SK-N-SH (cell line): ENCODE measurements around the gene THSD7A. TPM values are rescaled to one million over a fixed set of nuclear protein-coding genes. Genes with fewer than 3 reads are reported as not detected.

Source experiments
- CTCF ChIA-PET: fragments of 300-600, 350-600 bp; formaldehyde crosslinking; extraction: SDS; loops from one replicate; lab custom pipeline; 2021; lab: Yijun Ruan, JAX
- POLR2A ChIA-PET: fragments of 350-600 bp; sonication (Branson Sonifier 250); formaldehyde crosslinking; extraction: SDS; loops from one replicate; lab custom pipeline; 2020; ENCODE audit warnings: antibody characterized with exemption, inconsistent platforms; lab: Yijun Ruan, JAX
- DNase-seq: peaks from one replicate; pipeline ENCODE4 v3.0.0; 2012
- H2AFZ ChIP-seq: fragments of 200-600 bp; sonication (generic); 2 replicates; pipeline ENCODE4 v1.8.1; 2016; ENCODE audit warnings: antibody characterized with exemption, mild to moderate bottlenecking, low read depth
- H3F3A ChIP-seq: fragments of 200-600 bp; sonication (generic); replicated peaks from 2 replicates; pipeline ENCODE3; 2016; ENCODE audit warnings: antibody characterized with exemption, mild to moderate bottlenecking; ENCODE audit not compliant: insufficient read depth
- H3K27ac ChIP-seq, 2 experiments: fragments of 200-500 bp in 1 of 2; fragments of 200-600 bp in 1 of 2; sonication (Bioruptor generic) in 1 of 2; sonication (generic), shearing (Covaris generic) in 1 of 2; 2 replicates each; pipeline versions ENCODE4 v1.5.1 to v1.6.1; 2014 to 2016; ENCODE audit warnings: low read depth in 2 of 2, inconsistent platforms in 1 of 2, low read length in 1 of 2, mild to moderate bottlenecking in 1 of 2, mixed read lengths in 1 of 2
- H3K27me3 ChIP-seq: fragments of 200-600 bp; sonication (generic), shearing (Covaris generic); 2 replicates; pipeline ENCODE4 v1.6.1; 2016; ENCODE audit warnings: mixed run types; ENCODE audit not compliant: insufficient read depth
- H3K36me3 ChIP-seq, 2 experiments: fragments of 200-500 bp in 1 of 2; fragments of 200-600 bp in 1 of 2; sonication (Bioruptor generic) in 1 of 2; sonication (generic) in 1 of 2; replicated peaks in 1 of 2; 2 replicates each; pipeline versions ENCODE3 to v1.5.1; 2014 to 2016; ENCODE audit warnings: low read length in 1 of 2, mild to moderate bottlenecking in 1 of 2; ENCODE audit not compliant: insufficient read depth in 2 of 2, control insufficient read depth in 1 of 2
- H3K4me1 ChIP-seq, 2 experiments: fragments of 200-500 bp in 1 of 2; fragments of 200-600 bp in 1 of 2; sonication (Bioruptor generic) in 1 of 2; sonication (generic), shearing (Covaris generic) in 1 of 2; 2 replicates each; pipeline versions ENCODE4 v1.5.1 to v1.6.1; 2014 to 2016; ENCODE audit warnings: low read depth in 1 of 2, low read length in 1 of 2, mixed run types in 1 of 2; ENCODE audit not compliant: insufficient read depth in 2 of 2, control insufficient read depth in 1 of 2
- H3K4me2 ChIP-seq: fragments of 200-600 bp; sonication (generic), shearing (Covaris generic); 2 replicates; pipeline ENCODE4 v1.6.1; 2017; ENCODE audit warnings: mixed run types
- H3K4me3 ChIP-seq, 2 experiments: fragments of 200-500 bp in 1 of 2; fragments of 200-600 bp in 1 of 2; sonication (Bioruptor generic) in 1 of 2; sonication (generic), shearing (Covaris generic) in 1 of 2; 2 replicates each; pipeline versions ENCODE4 v1.5.1 to v1.8.1; 2014 to 2016; ENCODE audit warnings: low read depth in 2 of 2, inconsistent platforms in 1 of 2, low read length in 1 of 2, mild to moderate bottlenecking in 1 of 2, mixed read lengths in 1 of 2, moderate library complexity in 1 of 2
- H3K79me2 ChIP-seq: fragments of 200-600 bp; sonication (generic); 2 replicates; pipeline ENCODE4 v1.8.1; 2017; ENCODE audit warnings: mild to moderate bottlenecking; ENCODE audit not compliant: insufficient read depth
- H3K9ac ChIP-seq: fragments of 200-600 bp; sonication (generic); 2 replicates; pipeline ENCODE4 v1.6.1; 2017; ENCODE audit warnings: mixed run types
- H3K9me2 ChIP-seq: fragments of 200-600 bp; sonication (generic); 2 replicates; pipeline ENCODE4 v1.6.1; 2017; ENCODE audit warnings: mixed run types
- H3K9me3 ChIP-seq: fragments of 200-600 bp; sonication (generic); 2 replicates; pipeline ENCODE4 v1.6.1; 2017; ENCODE audit warnings: mixed run types, mild to moderate bottlenecking, moderate library complexity
- H4K20me1 ChIP-seq: fragments of 200-600 bp; sonication (generic); 2 replicates; pipeline ENCODE4 v1.6.1; 2017; ENCODE audit warnings: mild to moderate bottlenecking, mixed run types; ENCODE audit not compliant: insufficient read depth
- CHD2 ChIP-seq: fragments of 150-350 bp; IDR thresholded peaks from 2 replicates; pipeline ENCODE4 v1.6.1; 2018; ENCODE audit warnings: low read length; ENCODE audit not compliant: partially characterized antibody
- CTCF ChIP-seq: fragments of 200-600 bp; sonication (generic); IDR thresholded peaks from 2 replicates; pipeline ENCODE4 v1.6.1; 2017; ENCODE audit warnings: antibody characterized with exemption, mild to moderate bottlenecking, moderate library complexity
- ELF1 ChIP-seq: IDR thresholded peaks from 2 replicates; pipeline ENCODE4 v1.4.0; 2012
- EP300 ChIP-seq, 2 experiments: IDR thresholded peaks; 2 replicates each; pipeline versions ENCODE4 v1.4.0 to v1.6.1; 2012; ENCODE audit warnings: borderline replicate concordance in 1 of 2, low read depth in 1 of 2, low read length in 1 of 2
- EZH2phosphoT487 ChIP-seq: fragments of 200-600 bp; sonication (generic); IDR thresholded peaks from 2 replicates; pipeline ENCODE4 v1.6.1; 2017; ENCODE audit warnings: low read depth, mixed run types, mild to moderate bottlenecking, antibody characterized with exemption, moderate library complexity, borderline replicate concordance
- FOXJ3 ChIP-seq: sonication (generic); formaldehyde crosslinking; IDR thresholded peaks from 2 replicates; pipeline ENCODE4 v1.5.1; 2020; ENCODE audit warnings: mild to moderate bottlenecking, missing genetic modification reagents
- GABPA ChIP-seq: IDR thresholded peaks from 2 replicates; pipeline ENCODE4 v1.4.0; 2012; ENCODE audit warnings: low read depth, mild to moderate bottlenecking
- GATA2 ChIP-seq: sonication (generic); formaldehyde crosslinking; IDR thresholded peaks from 2 replicates; pipeline ENCODE4 v1.5.0; 2020; ENCODE audit warnings: mild to moderate bottlenecking, missing genetic modification reagents
- IRF3 ChIP-seq: fragments of 150-350 bp; IDR thresholded peaks from 2 replicates; pipeline ENCODE4 v1.6.1; 2016; ENCODE audit warnings: mild to moderate bottlenecking, low read depth, low read length
- MEF2A ChIP-seq: IDR thresholded peaks from 2 replicates; pipeline ENCODE4 v1.4.0; 2012; ENCODE audit warnings: low read depth, borderline replicate concordance
- PBX3 ChIP-seq: IDR thresholded peaks from 2 replicates; pipeline ENCODE4; 2012
- POLR2AphosphoS5 ChIP-seq: IDR thresholded peaks from 2 replicates; pipeline ENCODE4 v1.6.1; 2012; ENCODE audit warnings: low read depth, low read length
- RCOR1 ChIP-seq: fragments of 150-350 bp; IDR thresholded peaks from 2 replicates; pipeline ENCODE4 v1.6.1; 2017; ENCODE audit warnings: antibody characterized with exemption, low read length
- RFX5 ChIP-seq: IDR thresholded peaks from 2 replicates; pipeline ENCODE4 v1.6.1; 2012; ENCODE audit warnings: mild to moderate bottlenecking, improper control_type of control experiment, low read length
- SMC3 ChIP-seq: IDR thresholded peaks from 2 replicates; pipeline ENCODE4 v1.6.1; 2012; ENCODE audit warnings: low read depth, low read length, improper control_type of control experiment
- TEAD4 ChIP-seq: IDR thresholded peaks from 2 replicates; pipeline ENCODE4 v1.4.0; 2012; ENCODE audit warnings: mild to moderate bottlenecking, borderline replicate concordance; ENCODE audit not compliant: insufficient read depth
- USF1 ChIP-seq: IDR thresholded peaks from 2 replicates; pipeline ENCODE4 v1.4.0; 2012; ENCODE audit warnings: low read depth, borderline replicate concordance
- USF2 ChIP-seq: fragments of 150-350 bp; IDR thresholded peaks from 2 replicates; pipeline ENCODE4 v1.6.1; 2017; ENCODE audit warnings: antibody characterized with exemption, low read length, low read depth, borderline replicate concordance
- YY1 ChIP-seq: IDR thresholded peaks from 2 replicates; pipeline ENCODE4 v1.4.0; 2012; ENCODE audit warnings: low read depth, mild to moderate bottlenecking
- ZBTB33 ChIP-seq: IDR thresholded peaks from 2 replicates; pipeline ENCODE4 v1.4.0; 2012; ENCODE audit warnings: low read depth, borderline replicate concordance
- whole genome bisulfite sequencing: methylation state at CpG from one replicate; pipeline ENCODE4 v1.1.6; 2017; ENCODE audit warnings: low lambda C conversion rate; 5-methylcytosine and 5-hydroxymethylcytosine counted together
- polyA plus RNA-seq, 3 experiments: library from polyadenylated mRNA; depleted of rRNA; stranded (reverse); fragments of >200 nt; gene quantifications; 2 replicates each; pipeline ENCODE4 v1.2.3, GENCODE V29; 2012

The THSD7A gene
- polyA plus RNA-seq, 1 of the 3 experiments (the other 2 are of a cell fraction): 0.16 TPM

GRCh38 chr7:11474902-11475585 is 357.0 kb downstream of the THSD7A start:
- Histone ChIP-seq H3K79me2 (no peaks in the 10 kb centered on the region), H3K27me3 (no peaks in the 10 kb centered on the region), H2AFZ (no peak overlapping the region), H3K4me2 (no peak overlapping the region), H3K9ac (no peak overlapping the region), H3K9me3 (no peaks in the 10 kb centered on the region; the same call in 1 of the 2 replicates), H3F3A (no peaks in the 10 kb centered on the region), H3K4me1 (peaks cover 0 to under 1% of the 10 kb centered on the region in 2 experiments; a peak in 2 of 4 replicates), H3K27ac (no peak overlapping the region), H3K9me2 (no peaks in the 10 kb centered on the region), H4K20me1 (no peaks in the 10 kb centered on the region), H3K36me3 (peaks cover 0 to 15% of the 10 kb centered on the region in 2 experiments), H3K4me3 (no peak overlapping the region)
- POLR2A ChIA-PET: no interaction called here
- DNase-seq: no peak
- CTCF ChIA-PET: interaction anchor here (1.2 kb wide), 2 partner anchors 8 to 18 kb away, joined by 3 to 4 read pairs; no protein-coding TSS in a partner anchor
- TF ChIP-seq ZBTB33 (no peak), EP300 (IDR thresholded peaks at IDR 0.05; ENCODE audit: borderline replicate concordance in 1 of 2, low read depth in 1 of 2, low read length in 1 of 2) (no peak), PBX3 (no peak), MEF2A (no peak), RFX5 (no peak), CTCF (no peak), GATA2 (CRISPR knock-in tag) (no peak), IRF3 (no peak), POLR2AphosphoS5 (no peak), ELF1 (no peak), TEAD4 (no peak), FOXJ3 (CRISPR knock-in tag) (no peak), EZH2phosphoT487 (no peak), YY1 (no peak), GABPA (no peak), USF1 (no peak), USF2 (no peak), CHD2 (no peak), SMC3 (no peak), RCOR1 (no peak)
- TF ChIP-seq, all 33 proteins: peak for 0
- 68% methylated on average over 6 of the region's 6 CpGs for WGBS
